SIG-M5 (cell line): ENCODE measurements around the gene RPS21.
"Not testable (repeated sequence)": the region's sequence is repeated elsewhere in the genome, so short reads cannot be mapped to it uniquely, and the experiment has no call there.

Experiments used
- DNase-seq: peaks from one replicate; lab custom pipeline; 2025; lab: John Stamatoyannopoulos, UW

Gene RPS21

GRCh38 chr20:62365814-62366369 is 21.0 kb upstream of the RPS21 start:
- DNase-seq = no peak

- DNase-seq = no peak
These were observed 20.4 kb upstream of the RPS21 start for GRCh38 chr20:62366370-62367135.

- no peak for DNase-seq
These were observed 19.7 kb upstream of the RPS21 start, which contains the start of gene LAMA5 for GRCh38 chr20:62367136-62367632. TSS of gene LAMA5 (minus strand) at chr20:62367312. CDS start at chr20:62367245, 67 bp downstream.

GRCh38 chr20:62367633-62368391 is 19.1 kb upstream of the RPS21 start:
- no peak for DNase-seq

- no peak for DNase-seq
These were observed 18.4 kb upstream of the RPS21 start for GRCh38 chr20:62368392-62368975.

- no peak for DNase-seq
These were observed 17.7 kb upstream of the RPS21 start for GRCh38 chr20:62368976-62369814.

GRCh38 chr20:62369815-62370114 is 17.1 kb upstream of the RPS21 start:
- no peak for DNase-seq

GRCh38 chr20:62370115-62370806 is 16.6 kb upstream of the RPS21 start:
- no peak for DNase-seq

GRCh38 chr20:62370807-62371587 is 15.9 kb upstream of the RPS21 start:
- DNase-seq = no peak

- DNase-seq = no peak
These were observed 15.3 kb upstream of the RPS21 start for GRCh38 chr20:62371588-62372041.

GRCh38 chr20:62372042-62372993 is 14.6 kb upstream of the RPS21 start:
- no peak for DNase-seq

GRCh38 chr20:62373631-62374179 is 13.2 kb upstream of the RPS21 start:
- not testable (repeated sequence) for DNase-seq

- DNase-seq = no peak
These were observed 12.4 kb upstream of the RPS21 start for GRCh38 chr20:62374331-62375152.

GRCh38 chr20:62376112-62377063 is 10.5 kb upstream of the RPS21 start:
- DNase-seq = no peak

- DNase-seq = no peak
These were observed 9.8 kb upstream of the RPS21 start for GRCh38 chr20:62377064-62377461.

GRCh38 chr20:62377615-62378178 is 9.2 kb upstream of the RPS21 start:
- no peak for DNase-seq
